GM15510 (cell line): ENCODE measurements around the gene CASZ1.

Experiments used
- POLR2A ChIP-seq: IDR thresholded peaks from 3 replicates; pipeline ENCODE4 v1.6.1; 2011; ENCODE audit warnings: borderline replicate concordance; ENCODE audit not compliant: insufficient read length; ENCODE audit errors: extremely low read depth

CASZ1 gene

GRCh38 chr1:10830961-10831668 is 34.7 kb upstream of the CASZ1 start:
- TF ChIP-seq POLR2A = no peak

DNA sequence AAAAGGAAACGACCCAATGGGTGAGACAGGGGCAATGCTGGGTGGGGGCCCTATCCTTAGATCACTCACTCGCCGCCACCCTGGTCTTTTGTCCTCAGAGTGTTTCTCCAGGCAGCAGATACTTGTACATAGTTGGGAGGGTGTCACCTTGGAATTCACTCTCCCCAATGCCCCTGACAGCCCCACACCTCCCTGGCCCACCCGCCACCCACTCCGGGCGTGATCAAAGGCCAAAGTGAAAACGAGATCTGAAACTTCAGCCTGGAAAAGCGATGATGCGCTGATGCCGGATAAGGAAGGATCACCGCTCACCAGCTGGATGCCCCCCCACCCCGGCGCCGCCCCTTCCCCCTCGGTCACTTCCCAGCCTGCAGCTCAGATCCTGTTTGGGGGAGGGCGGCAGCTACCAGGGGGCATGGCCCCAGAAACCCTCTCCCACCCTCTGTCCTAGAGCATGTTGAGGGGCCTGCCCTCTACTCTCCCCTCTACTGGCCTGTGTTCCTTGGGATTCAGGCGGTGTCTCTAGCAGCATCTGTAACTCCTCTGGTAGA is 33.6 kb upstream of the CASZ1 start:
- no peak for TF ChIP-seq POLR2A

DNA sequence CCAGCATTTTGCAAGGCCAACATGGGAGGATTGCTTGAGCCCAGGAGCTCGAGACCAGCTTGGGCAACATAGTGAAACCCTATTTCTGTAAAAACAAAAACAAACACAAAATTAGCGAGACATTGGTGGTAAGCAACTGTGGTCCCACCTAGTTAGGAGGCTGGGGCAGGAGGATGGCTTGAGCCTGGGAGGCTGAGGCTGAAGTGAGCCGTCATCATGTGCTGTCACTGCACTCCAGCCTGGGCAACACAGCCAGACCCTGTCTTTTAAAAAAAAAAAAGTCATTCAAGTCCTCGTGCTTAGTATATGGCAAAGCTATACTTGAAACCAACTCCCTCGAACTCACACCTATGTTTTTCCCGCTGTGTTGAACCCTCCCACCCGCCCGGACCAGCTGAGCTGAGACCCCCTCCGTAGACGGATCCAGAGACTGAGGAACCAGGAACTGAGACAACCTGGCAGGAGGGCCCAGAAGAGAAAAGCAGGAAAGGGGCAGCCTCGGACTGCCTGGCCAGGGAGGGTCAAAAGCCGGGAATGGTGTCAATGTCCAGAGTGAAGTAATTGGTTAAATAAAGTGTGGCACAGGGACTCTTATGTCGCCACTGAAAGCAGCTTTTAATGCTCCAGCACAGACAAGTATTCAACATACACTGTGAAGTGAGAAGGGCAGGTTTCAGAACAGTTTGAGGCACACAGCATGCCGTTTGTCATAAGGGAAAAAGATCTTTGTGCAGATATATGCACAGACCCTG is 32.8 kb upstream of the CASZ1 start:
- TF ChIP-seq POLR2A = no peak

DNA sequence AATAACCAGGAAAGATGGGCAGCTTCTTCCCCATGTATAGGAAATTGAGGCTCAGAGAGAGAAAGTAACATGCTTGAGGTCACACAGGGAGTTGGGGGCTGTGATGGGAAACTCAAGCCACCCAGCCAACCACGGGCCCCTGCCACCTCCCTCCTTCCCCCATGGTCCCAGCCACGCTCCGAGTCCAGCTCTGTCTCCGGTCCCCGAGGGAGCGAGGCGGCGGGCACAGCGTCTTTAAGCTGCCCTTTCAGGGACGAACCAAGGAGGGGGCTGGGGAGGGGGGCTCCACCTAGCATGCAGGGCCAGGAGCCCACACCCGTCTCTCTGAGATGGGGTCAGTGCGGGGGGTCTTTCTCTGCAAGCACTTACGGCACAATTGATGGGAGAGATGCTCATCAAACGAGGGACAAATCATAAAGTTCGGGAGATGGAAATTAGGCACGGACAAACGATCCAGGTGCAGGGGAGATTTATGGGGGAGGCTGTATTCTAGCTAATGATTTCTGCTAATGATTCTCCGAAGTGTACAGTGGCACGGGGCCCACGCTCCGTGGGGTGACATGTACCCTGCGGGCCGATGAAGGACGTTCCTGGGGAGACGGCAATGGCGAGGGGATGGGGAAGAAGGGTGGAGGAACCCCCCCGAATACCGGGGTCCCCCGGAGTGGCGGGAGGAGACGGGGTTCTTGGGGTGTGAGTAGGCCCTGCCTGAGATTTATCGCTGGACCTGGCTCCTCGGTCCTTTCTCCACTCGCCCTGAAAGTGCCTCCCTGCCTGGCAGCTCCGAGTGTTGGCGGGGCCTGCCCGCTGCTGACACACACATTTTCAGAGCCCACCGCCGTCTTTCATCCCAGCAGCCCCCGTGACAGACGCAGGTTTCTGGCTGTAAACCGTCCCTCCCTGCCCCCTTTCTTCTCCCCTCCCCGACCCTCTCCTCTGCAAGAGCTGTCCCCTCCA is 31.2 kb upstream of the CASZ1 start:
- TF ChIP-seq POLR2A = no peak

DNA sequence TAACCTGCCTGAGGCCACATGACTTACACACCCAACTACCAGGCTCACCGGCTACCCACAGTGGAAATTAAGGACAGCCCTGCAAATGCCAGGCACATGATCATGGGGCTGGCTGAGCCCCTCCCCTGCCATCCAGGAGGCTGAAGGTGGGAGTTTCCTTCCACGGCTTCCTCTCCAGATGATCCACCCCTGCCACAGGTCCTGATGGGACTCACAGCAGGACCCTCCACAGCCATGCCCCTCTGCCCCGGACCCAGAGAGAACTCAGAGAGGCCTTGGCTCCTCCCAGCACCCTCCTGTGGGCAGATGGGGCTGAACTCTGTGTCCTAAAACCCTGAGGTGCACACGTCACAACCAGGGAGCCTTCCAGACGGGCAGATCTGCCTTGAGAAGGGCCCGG is 29.1 kb upstream of the CASZ1 start:
- no peak for TF ChIP-seq POLR2A

- TF ChIP-seq POLR2A = no peak
Measured at GRCh38 chr1:10824821-10825540, 28.5 kb upstream of the CASZ1 start.

GRCh38 chr1:10823000-10823401 is 26.6 kb upstream of the CASZ1 start:
- TF ChIP-seq POLR2A = no peak

- no peak for TF ChIP-seq POLR2A
Measured at GRCh38 chr1:10821388-10821787, 24.9 kb upstream of the CASZ1 start.

GRCh38 chr1:10820422-10820821 is 24.0 kb upstream of the CASZ1 start:
- TF ChIP-seq POLR2A = no peak

GRCh38 chr1:10819198-10819901 is 22.9 kb upstream of the CASZ1 start:
- no peak for TF ChIP-seq POLR2A

- no peak for TF ChIP-seq POLR2A
Measured at GRCh38 chr1:10818262-10819197, 22.1 kb upstream of the CASZ1 start.

- TF ChIP-seq POLR2A = no peak
Measured at GRCh38 chr1:10816743-10817369, 20.4 kb upstream of the CASZ1 start.
